HepG2 (cell line): ENCODE measurements around the gene BAG3. TPM values are rescaled to one million over a fixed set of nuclear protein-coding genes. Genes with fewer than 3 reads are reported as not detected.

ENCODE experiments used
- ASH2L ChIP-seq: fragments of 300-600, 200-600 bp; sonication (generic); IDR thresholded peaks from 2 replicates; pipeline ENCODE4 v1.7.0; 2017; ENCODE audit warnings: low read depth, mild to moderate bottlenecking, moderate library complexity, mixed read lengths, low read length; ENCODE audit not compliant: insufficient read length
- CBX5 ChIP-seq: sonication (generic); formaldehyde crosslinking; IDR thresholded peaks from 2 replicates; pipeline ENCODE4 v1.4.0; 2020; ENCODE audit warnings: missing genetic modification reagents, borderline replicate concordance
- GABPB1 ChIP-seq: IDR thresholded peaks from 2 replicates; pipeline ENCODE4 v1.6.1; 2016; ENCODE audit warnings: mild to moderate bottlenecking, missing genetic modification reagents, moderate library complexity, missing compliant biosample characterization
- MYC ChIP-seq: sonication (generic); formaldehyde crosslinking; IDR thresholded peaks from 2 replicates; pipeline ENCODE4 v1.9.0; 2021; ENCODE audit warnings: missing genetic modification reagents, borderline replicate concordance
- NCOA2 ChIP-seq: sonication (generic); formaldehyde crosslinking; IDR thresholded peaks from 2 replicates; pipeline ENCODE4 v1.8.0; 2022; ENCODE audit warnings: inconsistent platforms
- SNAPC2 ChIP-seq: sonication (generic); formaldehyde crosslinking; IDR thresholded peaks from 2 replicates; pipeline ENCODE4 v1.8.1; 2022; ENCODE audit warnings: mild to moderate bottlenecking, missing genetic modification reagents
- ZNF567 ChIP-seq: sonication (generic); formaldehyde crosslinking; IDR thresholded peaks from 2 replicates; pipeline ENCODE4 v1.8.1; 2023; ENCODE audit warnings: mild to moderate bottlenecking, missing genetic modification reagents, borderline replicate concordance
- ZNF652 ChIP-seq: IDR thresholded peaks from 2 replicates; pipeline ENCODE4 v1.6.1; 2016; ENCODE audit warnings: low read depth, borderline replicate concordance
- ZNF790 ChIP-seq: sonication (generic); formaldehyde crosslinking; IDR thresholded peaks from 2 replicates; pipeline ENCODE4 v1.8.0; 2022; ENCODE audit warnings: missing genetic modification reagents, mild to moderate bottlenecking, borderline replicate concordance
- polyA plus RNA-seq, 8 experiments: library from polyadenylated mRNA; depleted of rRNA in 3 of 8; stranded (reverse) in 7 of 8; unstranded in 1 of 8; fragments of >200 nt; fragmentation: Illumina TruSeq in 4 of 8; extraction: Trizol in 4 of 8; gene quantifications; 2 replicates each; pipeline versions ENCODE4 v1.2.1 to v1.2.3, GENCODE V29; 2011 to 2016; ENCODE audit warnings: low read depth in 4 of 8, missing spikeins in 1 of 8, mixed read lengths in 1 of 8; ENCODE audit not compliant: insufficient read depth in 1 of 8
- total RNA-seq, 5 experiments: library from RNA; depleted of rRNA; stranded (reverse); fragments of >200 nt; fragmentation: Illumina TruSeq; extraction: Trizol; gene quantifications; 2 replicates each; pipeline ENCODE4 v1.2.3, GENCODE V29; 2016; ENCODE audit warnings: low read depth in 1 of 5
- TF ChIP-seq, protein P1 (sequence below): sonication (generic); formaldehyde crosslinking; IDR thresholded peaks from 2 replicates; pipeline ENCODE4 v1.5.0; 2020; ENCODE audit warnings: missing genetic modification reagents
- TF ChIP-seq, protein P2 (sequence below): sonication (generic); formaldehyde crosslinking; IDR thresholded peaks from 2 replicates; pipeline ENCODE4 v1.4.0; 2020; ENCODE audit warnings: missing genetic modification reagents
- TF ChIP-seq, protein P3 (sequence below): sonication (generic); formaldehyde crosslinking; IDR thresholded peaks from 2 replicates; pipeline ENCODE4 v1.5.0; 2020; ENCODE audit warnings: mild to moderate bottlenecking, missing genetic modification reagents, moderate library complexity
- TF ChIP-seq, protein P4 (sequence below): sonication (generic); formaldehyde crosslinking; IDR thresholded peaks from 2 replicates; pipeline ENCODE4 v1.4.0; 2020; ENCODE audit warnings: missing genetic modification reagents, mild to moderate bottlenecking, borderline replicate concordance
- TF ChIP-seq, protein P5 (sequence below): sonication (generic); formaldehyde crosslinking; IDR thresholded peaks from 2 replicates; pipeline ENCODE4 v1.4.0; 2020; ENCODE audit warnings: missing genetic modification reagents
- TF ChIP-seq, protein P6 (sequence below): sonication (generic); formaldehyde crosslinking; IDR thresholded peaks from 2 replicates; pipeline ENCODE4 v1.4.0; 2020; ENCODE audit warnings: missing genetic modification reagents

The BAG3 gene
- total and polyA plus RNA-seq, 2 of the 13 experiments (the other 11 are each of a cell fraction or from before 2014, with no cell fraction given), result 2.9 to 6.7 TPM

DNA sequence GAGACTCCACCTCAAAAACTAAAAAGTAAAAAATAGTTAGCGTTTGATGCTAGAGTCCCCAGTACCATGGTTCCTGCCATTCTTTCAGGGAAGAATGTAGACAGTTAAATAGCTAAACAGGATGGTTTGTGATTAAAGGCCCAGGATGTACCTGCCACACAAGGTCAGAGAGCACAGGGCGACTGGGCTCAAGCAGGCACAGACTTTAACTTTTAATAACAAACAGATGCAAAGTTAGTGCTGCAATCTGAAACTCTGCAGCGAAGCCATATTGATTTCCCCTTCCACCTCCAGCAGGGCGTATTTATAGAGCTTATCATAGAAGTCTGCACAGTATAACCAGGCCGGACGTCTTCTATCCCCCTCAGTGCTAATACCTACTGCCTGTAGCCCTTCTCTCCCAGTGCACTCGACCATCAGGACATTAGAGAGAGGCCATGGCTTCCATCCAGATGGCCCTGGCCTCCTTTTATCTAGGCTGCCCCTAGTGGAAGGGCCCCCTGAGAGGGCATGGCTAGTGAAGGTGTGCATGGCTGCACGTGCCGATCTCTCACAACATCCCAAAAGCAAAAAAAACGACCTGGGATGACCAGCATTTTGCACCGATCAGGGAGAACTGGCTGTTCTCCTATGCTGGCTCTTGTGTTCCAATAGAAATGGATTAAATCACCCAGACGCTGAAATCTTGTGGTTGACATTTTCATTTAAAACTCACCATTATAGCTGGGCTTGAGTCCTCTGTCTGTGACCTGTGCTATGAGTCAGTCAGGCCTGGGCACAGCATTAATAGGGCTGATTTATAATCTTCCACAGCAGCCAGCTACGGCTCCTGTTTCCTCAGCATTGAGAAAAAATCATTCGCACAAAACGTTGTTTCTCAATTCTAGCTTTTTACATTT, 7.6 kb upstream of the BAG3 start (continued):
- TF ChIP-seq SNAPC2 (CRISPR knock-in tag) (no peak), ZNF652 (CRISPR knock-in tag) (peak; percentile 54; the same call in 1 of the 2 replicates), MYC (CRISPR knock-in tag) (peak; percentile 60), ZNF567 (CRISPR knock-in tag) (no peak), NCOA2 (CRISPR knock-in tag) (no peak), ASH2L (peak; percentile 25), CBX5 (CRISPR knock-in tag) (no peak), ZNF790 (CRISPR knock-in tag) (no peak), GABPB1 (CRISPR knock-in tag) (no peak)
- TF ChIP-seq, protein P1, sequence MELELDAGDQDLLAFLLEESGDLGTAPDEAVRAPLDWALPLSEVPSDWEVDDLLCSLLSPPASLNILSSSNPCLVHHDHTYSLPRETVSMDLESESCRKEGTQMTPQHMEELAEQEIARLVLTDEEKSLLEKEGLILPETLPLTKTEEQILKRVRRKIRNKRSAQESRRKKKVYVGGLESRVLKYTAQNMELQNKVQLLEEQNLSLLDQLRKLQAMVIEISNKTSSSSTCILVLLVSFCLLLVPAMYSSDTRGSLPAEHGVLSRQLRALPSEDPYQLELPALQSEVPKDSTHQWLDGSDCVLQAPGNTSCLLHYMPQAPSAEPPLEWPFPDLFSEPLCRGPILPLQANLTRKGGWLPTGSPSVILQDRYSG, result no peak
- TF ChIP-seq, protein P2, sequence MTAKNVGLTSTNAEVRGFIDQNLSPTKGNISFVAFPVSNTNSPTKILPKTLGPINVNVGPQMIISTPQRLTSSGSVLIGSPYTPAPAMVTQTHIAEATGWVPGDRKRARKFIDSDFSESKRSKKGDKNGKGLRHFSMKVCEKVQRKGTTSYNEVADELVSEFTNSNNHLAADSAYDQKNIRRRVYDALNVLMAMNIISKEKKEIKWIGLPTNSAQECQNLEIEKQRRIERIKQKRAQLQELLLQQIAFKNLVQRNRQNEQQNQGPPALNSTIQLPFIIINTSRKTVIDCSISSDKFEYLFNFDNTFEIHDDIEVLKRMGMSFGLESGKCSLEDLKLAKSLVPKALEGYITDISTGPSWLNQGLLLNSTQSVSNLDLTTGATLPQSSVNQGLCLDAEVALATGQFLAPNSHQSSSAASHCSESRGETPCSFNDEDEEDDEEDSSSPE, result 0 out of 2 replicates have a peak, but pooled peaks have one; percentile 38
- TF ChIP-seq, protein P3, sequence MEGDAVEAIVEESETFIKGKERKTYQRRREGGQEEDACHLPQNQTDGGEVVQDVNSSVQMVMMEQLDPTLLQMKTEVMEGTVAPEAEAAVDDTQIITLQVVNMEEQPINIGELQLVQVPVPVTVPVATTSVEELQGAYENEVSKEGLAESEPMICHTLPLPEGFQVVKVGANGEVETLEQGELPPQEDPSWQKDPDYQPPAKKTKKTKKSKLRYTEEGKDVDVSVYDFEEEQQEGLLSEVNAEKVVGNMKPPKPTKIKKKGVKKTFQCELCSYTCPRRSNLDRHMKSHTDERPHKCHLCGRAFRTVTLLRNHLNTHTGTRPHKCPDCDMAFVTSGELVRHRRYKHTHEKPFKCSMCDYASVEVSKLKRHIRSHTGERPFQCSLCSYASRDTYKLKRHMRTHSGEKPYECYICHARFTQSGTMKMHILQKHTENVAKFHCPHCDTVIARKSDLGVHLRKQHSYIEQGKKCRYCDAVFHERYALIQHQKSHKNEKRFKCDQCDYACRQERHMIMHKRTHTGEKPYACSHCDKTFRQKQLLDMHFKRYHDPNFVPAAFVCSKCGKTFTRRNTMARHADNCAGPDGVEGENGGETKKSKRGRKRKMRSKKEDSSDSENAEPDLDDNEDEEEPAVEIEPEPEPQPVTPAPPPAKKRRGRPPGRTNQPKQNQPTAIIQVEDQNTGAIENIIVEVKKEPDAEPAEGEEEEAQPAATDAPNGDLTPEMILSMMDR (CRISPR knock-in tag), result peak; percentile 65
- TF ChIP-seq, protein P4, sequence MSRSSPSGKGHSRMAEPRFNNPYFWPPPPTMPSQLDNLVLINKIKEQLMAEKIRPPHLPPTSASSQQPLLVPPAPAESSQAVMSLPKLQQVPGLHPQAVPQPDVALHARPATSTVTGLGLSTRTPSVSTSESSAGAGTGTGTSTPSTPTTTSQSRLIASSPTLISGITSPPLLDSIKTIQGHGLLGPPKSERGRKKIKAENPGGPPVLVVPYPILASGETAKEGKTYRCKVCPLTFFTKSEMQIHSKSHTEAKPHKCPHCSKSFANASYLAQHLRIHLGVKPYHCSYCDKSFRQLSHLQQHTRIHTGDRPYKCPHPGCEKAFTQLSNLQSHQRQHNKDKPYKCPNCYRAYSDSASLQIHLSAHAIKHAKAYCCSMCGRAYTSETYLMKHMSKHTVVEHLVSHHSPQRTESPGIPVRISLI (CRISPR knock-in tag), result peak; percentile 48; the same call in 1 of the 2 replicates
- TF ChIP-seq, protein P5, sequence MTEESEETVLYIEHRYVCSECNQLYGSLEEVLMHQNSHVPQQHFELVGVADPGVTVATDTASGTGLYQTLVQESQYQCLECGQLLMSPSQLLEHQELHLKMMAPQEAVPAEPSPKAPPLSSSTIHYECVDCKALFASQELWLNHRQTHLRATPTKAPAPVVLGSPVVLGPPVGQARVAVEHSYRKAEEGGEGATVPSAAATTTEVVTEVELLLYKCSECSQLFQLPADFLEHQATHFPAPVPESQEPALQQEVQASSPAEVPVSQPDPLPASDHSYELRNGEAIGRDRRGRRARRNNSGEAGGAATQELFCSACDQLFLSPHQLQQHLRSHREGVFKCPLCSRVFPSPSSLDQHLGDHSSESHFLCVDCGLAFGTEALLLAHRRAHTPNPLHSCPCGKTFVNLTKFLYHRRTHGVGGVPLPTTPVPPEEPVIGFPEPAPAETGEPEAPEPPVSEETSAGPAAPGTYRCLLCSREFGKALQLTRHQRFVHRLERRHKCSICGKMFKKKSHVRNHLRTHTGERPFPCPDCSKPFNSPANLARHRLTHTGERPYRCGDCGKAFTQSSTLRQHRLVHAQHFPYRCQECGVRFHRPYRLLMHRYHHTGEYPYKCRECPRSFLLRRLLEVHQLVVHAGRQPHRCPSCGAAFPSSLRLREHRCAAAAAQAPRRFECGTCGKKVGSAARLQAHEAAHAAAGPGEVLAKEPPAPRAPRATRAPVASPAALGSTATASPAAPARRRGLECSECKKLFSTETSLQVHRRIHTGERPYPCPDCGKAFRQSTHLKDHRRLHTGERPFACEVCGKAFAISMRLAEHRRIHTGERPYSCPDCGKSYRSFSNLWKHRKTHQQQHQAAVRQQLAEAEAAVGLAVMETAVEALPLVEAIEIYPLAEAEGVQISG (CRISPR knock-in tag), result peak; percentile 95
- TF ChIP-seq, protein P6, sequence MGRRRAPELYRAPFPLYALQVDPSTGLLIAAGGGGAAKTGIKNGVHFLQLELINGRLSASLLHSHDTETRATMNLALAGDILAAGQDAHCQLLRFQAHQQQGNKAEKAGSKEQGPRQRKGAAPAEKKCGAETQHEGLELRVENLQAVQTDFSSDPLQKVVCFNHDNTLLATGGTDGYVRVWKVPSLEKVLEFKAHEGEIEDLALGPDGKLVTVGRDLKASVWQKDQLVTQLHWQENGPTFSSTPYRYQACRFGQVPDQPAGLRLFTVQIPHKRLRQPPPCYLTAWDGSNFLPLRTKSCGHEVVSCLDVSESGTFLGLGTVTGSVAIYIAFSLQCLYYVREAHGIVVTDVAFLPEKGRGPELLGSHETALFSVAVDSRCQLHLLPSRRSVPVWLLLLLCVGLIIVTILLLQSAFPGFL (CRISPR knock-in tag), result no peak
